SKM-1 treated with dmso at 0.1 percent for 144 hours (cell line): ENCODE data around the gene AFAP1.
A peak's percentile ranks its signal among the peaks of the same experiment; 100 is the strongest.
"Not testable (repeated sequence)": the region's sequence is repeated elsewhere in the genome, so short reads cannot be mapped to it uniquely, and the experiment has no call there.

Experiments
- DNase-seq: peaks from one replicate; lab custom pipeline; 2025; ENCODE audit not compliant: unreplicated experiment; lab: John Stamatoyannopoulos, UW

Gene AFAP1

GRCh38 chr4:7947927-7948326 lies 8.3 kb upstream of the AFAP1 start:
- no peak for DNase-seq

DNA sequence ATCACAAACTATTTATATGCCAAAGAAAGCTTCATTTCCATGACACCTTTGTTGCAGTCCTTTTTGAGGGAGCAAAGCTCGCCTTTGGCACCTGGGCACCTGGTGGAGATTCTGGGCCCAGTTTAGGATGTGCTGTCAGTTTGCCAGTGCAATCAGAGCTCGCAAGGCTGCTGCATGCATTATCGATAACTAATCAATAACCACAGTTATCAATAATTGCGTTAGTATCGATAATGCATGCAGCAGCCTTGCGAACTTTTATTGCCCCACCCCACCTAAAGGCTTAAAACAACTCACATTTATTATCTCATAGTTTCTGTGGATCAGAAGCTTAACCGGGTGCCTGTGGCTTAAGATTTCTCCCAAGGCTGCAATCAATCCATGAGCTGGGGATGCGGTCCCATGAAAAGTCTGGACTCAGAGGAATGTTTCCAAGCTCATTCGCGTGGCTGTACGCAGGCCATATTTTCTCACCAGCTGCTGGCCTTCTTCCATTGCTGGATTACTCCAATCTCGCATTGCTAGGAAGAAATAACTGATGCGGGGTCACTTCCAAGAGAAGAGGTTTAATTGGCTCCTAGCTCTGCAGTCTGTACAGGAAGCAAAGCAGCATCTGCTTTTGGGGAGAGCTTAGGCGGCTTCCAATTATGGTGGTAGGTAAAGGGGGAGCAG lies 6.2 kb upstream of the AFAP1 start:
- DNase-seq, result no peak

DNA sequence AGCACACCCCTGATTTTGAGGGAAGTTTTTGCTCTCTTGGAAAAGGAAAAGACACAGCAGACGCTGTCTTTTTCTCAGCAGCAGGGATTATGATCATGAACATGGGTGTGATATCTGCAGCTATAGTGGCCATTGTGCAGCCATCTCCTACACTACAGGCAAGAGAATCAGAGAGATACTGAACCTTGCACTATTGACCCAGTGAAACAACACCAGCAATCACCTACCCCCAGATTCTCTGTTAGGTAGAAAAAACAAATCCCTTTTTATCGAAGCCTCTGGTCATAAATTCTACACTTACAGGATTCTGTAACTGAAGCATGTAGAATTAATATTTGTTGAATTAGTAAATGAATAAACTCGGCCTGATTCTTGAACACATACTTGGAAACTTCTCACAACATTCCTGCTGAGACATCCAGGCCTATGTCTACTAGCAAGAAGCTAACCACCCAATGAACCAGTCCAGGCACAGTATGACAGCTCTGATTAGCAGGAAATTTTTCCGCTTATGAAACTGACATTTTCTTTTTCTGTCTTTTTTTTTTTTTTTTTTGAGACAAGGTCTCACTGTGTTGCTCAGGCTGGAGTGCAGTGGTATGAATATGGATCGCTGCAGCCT lies 5.0 kb upstream of the AFAP1 start:
- DNase-seq, result no peak

- not testable (repeated sequence) for DNase-seq
Observed at GRCh38 chr4:7943688-7944087, 4.0 kb upstream of the AFAP1 start.

- no peak for DNase-seq
Observed at GRCh38 chr4:7943211-7943610, 3.5 kb upstream of the AFAP1 start.

DNA sequence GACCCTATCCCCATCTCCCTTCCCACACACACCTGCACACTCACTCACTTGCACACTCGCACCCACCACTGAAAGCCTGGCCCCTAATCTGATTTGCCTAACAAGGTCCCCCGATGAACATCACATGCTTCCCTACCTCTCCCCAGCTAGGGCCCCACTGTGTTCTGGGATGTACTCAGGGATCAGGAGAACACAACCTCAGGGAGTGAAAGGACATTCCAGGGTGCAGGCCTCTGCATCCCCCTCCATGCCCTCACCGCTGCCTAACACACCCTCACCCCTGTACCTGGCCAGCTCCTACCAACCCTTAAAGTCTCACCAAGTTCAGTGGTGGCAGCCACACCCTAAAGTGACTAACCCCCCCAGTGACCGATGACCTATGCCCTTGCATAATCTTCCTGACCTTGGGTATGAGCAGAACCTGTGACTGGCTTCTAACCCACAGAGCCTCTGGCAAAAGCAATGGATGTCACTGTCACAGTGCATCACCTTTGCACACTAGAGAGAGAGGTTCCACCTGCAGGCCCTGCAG lies 2.4 kb upstream of the AFAP1 start:
- DNase-seq, result no peak

GRCh38 chr4:7941111-7941964 lies 1.7 kb upstream of the AFAP1 start:
- no peak for DNase-seq

DNA sequence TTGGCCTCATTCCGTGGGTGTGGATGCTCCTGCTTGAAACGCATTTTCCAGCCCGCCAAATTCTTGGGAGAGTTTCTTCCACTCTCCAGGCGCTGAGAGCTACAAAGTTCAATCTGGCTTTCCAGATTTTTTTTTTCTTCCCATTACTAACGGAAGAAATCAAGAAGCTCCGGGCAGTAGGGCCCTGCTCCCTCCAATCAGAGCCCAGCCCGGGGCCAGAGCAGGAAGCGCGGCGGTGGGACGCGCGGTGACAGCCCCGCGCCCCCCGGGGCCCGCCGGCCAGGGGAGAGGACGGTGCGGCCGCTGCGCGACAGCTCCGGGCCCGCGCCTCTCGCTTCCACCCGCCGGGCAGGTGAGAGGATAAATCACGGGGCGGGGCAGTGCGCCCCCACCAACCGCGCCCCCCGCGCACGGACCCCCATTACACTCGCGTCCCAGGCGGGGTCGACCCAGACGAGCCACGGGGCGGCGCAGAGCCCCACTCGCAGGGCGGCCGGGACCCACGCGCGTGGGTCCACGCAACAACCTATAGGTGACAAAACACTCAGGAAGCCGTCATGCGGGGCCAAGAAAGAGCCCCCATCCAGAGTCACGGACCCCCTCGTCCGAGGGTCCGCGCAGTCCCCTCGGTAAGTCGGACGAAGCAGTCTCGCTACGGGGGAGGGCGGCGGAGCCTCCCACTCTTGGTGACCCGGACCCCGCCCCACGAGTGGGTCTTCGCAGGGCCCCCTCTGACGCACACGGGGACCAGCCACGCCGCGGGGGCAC lies 868 bp downstream of the AFAP1 start:
- no peak for DNase-seq

DNA sequence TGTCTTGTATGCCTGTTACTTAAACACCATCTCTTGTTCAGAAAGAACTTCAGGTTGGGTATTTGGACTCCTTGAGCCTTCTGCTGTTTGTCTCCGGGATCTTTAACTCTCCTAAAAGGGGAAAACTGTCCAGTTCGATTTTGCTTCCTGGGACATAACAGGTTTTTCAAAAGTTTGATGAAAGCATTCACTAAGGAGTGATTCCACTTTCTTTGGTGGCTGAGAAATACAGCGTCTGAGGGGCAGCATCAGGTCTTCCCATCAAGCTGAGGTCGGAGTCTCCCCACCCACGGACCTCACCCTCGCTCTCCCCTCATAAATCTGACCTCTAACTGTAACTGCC lies 1.4 kb downstream of the AFAP1 start:
- no peak for DNase-seq

- DNase-seq, result peak; percentile 54
Observed at GRCh38 chr4:7937006-7937405, 2.7 kb downstream of the AFAP1 start.

DNA sequence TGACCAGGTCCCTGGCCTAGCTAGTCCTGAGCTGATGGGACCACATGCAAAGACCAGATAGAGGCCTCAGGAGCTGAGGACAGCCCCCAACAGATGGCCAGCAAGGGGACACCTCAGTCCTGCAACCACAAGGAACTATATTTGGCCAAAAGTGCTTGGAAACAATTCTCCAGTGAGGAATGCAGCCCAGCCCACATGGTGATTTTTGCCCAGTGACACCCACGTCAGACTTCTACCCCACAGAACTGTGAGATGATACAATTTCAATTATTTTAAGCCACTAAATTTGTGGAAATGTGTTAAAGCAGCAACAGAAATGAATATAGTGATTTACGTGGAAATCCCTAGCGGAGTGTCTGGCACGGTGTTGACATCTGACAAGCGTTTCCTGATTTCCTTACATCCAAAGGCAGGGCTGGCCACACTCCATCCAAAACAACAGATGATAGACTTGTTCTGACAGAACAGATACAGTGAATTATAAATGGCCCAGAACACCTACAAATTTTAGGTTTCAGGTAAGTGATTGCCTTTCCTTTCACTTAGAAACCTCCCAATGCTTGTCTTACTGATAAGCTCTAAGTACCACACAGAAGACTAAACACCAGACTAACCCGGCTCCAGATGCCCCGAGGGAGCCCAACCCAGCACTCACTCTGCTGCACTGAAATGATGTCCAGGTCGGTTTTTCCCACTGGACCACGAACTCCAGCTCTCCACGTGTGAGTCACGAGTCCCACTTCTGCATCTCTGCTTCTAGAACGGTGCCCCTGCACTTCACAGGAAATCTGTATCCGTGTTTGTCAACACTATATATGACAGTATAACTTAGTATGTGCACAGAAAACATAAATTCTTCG lies 5.8 kb downstream of the AFAP1 start:
- no peak for DNase-seq

- DNase-seq, result no peak
Observed at GRCh38 chr4:7932287-7932686, 7.4 kb downstream of the AFAP1 start.

- no peak for DNase-seq
Observed at GRCh38 chr4:7929118-7929951, 10.3 kb downstream of the AFAP1 start.

GRCh38 chr4:7928711-7929110 lies 10.9 kb downstream of the AFAP1 start:
- DNase-seq, result no peak

DNA sequence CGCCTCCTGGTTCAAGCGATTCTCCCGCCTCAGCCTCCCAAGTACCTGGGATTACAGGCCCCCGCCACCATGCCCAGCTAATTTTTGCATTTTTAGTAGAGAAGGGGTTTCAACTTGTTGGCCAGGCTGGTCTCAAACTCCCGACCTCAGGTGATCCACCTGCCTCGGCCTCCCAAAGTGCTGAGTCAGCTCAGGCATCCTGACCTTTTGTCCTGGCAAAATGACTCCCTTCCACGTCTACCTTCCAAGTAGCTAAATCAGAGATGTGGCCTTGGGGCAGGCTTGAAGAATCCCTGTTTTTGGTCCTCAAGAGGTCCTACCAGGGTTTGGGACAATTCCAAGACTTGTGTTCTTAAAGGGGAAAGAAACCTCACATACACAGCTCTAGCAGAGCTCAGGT lies 12.8 kb downstream of the AFAP1 start:
- no peak for DNase-seq

- no peak for DNase-seq
Observed at GRCh38 chr4:7924570-7924969, 15.1 kb downstream of the AFAP1 start.

DNA sequence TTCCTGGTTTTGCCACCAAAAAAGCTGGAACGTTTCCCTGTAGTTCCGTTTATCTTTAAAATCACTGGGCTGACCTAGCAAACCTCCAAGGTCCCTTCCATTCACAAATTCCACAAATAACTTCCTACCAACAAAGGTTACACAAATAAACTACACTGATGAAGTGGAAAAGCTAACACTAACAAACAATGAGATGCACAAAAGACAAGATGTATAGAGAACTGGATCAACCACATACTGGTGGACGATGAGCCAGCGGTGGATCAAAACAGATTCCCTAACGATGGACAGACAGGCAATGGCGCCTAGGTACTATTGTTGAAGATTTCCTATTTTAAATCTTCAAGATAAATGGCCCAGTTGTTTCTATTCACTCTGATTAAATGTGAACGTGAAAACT lies 15.5 kb downstream of the AFAP1 start:
- DNase-seq, result no peak

DNA sequence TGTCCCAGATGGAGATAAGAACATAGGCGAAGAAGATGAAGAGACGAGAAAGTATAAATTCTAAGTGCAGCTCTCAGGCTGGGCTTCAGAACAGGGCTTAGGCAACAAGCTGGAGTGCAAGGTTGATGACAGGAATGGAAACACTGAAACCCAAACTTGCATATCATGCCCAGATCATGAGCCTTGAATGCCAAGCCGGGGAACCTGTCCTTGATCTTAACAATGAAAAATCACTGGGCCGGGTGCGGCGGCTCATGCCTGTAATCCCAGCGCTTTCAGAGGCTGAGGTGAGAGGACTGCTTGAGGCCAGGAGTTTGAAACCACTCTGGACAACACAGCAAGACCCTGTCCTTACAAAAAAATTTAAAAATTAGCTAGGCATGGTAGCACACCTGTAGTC lies 17.2 kb downstream of the AFAP1 start:
- no peak for DNase-seq

DNA sequence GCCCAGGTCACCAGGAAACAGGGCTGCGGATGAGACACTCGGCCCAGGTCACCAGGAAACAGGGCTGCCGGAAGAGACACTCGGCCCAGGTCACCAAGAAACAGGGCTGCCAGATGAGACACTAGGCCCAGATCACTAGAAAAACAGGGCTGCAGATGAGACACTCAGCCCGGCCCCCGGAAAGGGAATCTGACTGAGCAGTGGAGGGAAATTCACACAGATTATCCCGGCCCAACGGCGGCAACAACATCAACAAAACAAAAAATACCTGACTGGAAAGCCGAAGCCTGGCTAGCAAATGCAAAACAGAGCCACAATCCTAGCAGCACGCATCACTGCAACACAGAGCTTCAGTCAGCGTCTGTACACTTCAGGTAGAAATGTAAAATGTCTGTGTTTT lies 20.7 kb downstream of the AFAP1 start:
- DNase-seq, result no peak
